ENCODE results near the gene KSR1. TPM values are rescaled to one million over a fixed set of nuclear protein-coding genes. Genes with fewer than 3 reads are reported as not detected.
"Not testable (repeated sequence)": the region's sequence is repeated elsewhere in the genome, so short reads cannot be mapped to it uniquely, and the experiment has no call there.

KSR1 gene
- total and polyA plus RNA-seq, 3 donors from 2014 or later, result 44.8 to 80.7 (median 63.7) TPM

DNA sequence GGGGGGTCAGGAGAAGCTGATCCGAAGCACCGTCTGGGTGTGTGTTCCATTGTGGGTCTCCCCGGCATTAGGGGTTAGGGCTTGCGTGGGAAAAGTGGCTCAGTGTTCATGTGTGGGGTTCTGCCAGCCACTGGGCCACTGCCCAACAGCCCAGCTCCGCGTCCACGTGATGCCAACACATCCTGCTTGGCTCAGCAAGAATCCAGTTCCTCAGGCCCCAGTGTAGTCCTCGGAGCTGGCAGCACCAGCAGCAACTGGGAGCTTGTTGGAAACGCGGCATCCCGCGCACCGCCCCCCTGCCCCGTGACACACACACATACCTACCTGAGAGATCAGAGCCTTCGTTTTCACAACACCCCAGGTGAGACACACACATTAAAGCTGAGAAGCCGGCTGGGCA is 193.7 kb downstream of the KSR1 start:
- H3K36me3 ChIP-seq (ENCODE audit: low read depth, missing control alignments), result no peaks in the 10 kb centered on the region
- no peak overlapping the region for H3K27ac ChIP-seq
- H3K27me3 ChIP-seq, result no peaks in the 10 kb centered on the region
- peak; percentile 20 for DNase-seq
- intact Hi-C loops (cut with DNase I; ENCODE audit: low total_unique reads), result loop anchor here (2.0 kb wide), 1 partner anchor 43 kb away; no protein-coding TSS in a partner anchor
- no peaks in the 10 kb centered on the region for H3K4me1 ChIP-seq
- TF ChIP-seq POLR2A (IDR thresholded peaks at IDR 0.05), result no peak
- TF ChIP-seq, protein P1, sequence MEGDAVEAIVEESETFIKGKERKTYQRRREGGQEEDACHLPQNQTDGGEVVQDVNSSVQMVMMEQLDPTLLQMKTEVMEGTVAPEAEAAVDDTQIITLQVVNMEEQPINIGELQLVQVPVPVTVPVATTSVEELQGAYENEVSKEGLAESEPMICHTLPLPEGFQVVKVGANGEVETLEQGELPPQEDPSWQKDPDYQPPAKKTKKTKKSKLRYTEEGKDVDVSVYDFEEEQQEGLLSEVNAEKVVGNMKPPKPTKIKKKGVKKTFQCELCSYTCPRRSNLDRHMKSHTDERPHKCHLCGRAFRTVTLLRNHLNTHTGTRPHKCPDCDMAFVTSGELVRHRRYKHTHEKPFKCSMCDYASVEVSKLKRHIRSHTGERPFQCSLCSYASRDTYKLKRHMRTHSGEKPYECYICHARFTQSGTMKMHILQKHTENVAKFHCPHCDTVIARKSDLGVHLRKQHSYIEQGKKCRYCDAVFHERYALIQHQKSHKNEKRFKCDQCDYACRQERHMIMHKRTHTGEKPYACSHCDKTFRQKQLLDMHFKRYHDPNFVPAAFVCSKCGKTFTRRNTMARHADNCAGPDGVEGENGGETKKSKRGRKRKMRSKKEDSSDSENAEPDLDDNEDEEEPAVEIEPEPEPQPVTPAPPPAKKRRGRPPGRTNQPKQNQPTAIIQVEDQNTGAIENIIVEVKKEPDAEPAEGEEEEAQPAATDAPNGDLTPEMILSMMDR (IDR thresholded peaks at IDR 0.05), result no peak
- H3K9me3 ChIP-seq, result no peaks in the 10 kb centered on the region
- H3K4me3 ChIP-seq, result no peak overlapping the region
- WGBS, 2 donors, result 85 to 93% methylated on average over 12 to 16 of the region's 16 CpGs

DNA sequence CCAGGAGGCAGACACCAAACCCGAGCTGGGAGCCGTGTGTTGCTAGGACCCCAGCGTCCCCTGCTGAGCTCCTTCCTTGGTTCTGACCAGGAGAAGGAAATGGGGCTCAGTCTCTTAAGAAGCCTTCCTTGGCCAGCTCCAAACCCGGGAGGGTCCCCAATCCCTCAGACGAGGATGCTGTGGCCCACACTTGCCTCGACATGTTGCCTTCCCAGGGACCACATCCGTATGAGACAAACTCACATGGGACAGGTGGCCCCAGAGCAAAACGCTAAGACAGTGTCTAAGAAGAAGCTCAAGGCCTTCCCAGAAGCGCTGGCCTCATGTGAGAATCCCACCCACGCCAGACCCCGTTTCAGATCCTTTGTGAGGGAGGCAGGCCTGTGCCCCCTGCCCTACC is 194.6 kb downstream of the KSR1 start:
- intact Hi-C loops (cut with DNase I; ENCODE audit: low total_unique reads), result loop anchor here (2.0 kb wide), 1 partner anchor 44 kb away; no protein-coding TSS in a partner anchor
- H3K27me3 ChIP-seq, result no peaks in the 10 kb centered on the region
- H3K9me3 ChIP-seq, result no peaks in the 10 kb centered on the region
- H3K4me3 ChIP-seq, result no peak overlapping the region
- DNase-seq, result no peak
- H3K27ac ChIP-seq, result no peak overlapping the region
- TF ChIP-seq, protein P1 (IDR thresholded peaks at IDR 0.05), result no peak
- H3K36me3 ChIP-seq (ENCODE audit: low read depth, missing control alignments), result no peaks in the 10 kb centered on the region
- no peaks in the 10 kb centered on the region for H3K4me1 ChIP-seq
- WGBS, 2 donors, result 82 to 89% methylated on average over 5 to 11 of the region's 11 CpGs

DNA sequence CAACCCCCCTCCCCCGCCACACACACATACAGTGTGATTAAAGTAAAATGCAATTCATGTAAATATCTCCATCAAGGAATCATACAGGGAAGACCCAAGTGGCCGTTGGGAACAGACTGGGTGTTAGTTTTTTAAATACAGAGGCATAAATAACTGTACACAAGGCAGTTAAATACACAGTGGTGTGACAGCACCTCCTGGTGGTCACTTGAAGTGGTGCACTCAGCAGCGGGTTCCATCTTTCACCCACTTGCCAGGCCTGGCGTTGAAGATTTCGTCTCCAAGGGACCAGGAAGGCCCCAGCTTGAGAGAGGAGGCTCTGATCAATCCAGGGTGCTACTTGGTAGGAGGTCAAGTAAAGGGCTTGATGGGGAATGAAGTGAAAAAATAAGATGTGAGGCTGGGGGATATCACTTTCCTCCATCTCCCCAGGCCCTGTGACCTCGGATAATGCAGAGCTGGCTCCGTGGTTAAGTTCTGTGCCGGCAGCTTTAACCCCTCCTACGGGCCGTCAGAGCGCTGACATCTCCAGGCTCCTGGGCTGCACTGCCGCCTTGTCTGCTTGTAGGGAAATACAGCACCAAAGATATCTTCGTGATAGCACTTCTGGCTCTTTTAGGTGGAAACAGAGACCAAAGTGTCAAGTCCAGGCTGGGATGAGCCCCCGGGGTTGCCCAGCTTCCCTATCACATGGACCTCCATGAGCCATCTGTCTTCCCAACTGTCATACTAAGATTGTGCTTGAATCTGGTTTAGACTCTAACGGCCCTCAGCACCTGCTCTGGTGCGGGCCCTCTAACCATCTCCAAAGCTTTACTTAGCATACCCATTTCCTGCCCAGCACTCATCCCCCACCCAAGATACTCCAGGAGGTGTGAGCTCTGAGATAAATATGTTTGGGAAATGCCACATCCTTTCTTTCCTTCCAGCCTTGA is 195.4 kb downstream of the KSR1 start:
- Histone ChIP-seq H3K4me3 (no peak overlapping the region), H3K9me3 (no peaks in the 10 kb centered on the region), H3K36me3 (ENCODE audit: low read depth, missing control alignments) (no peaks in the 10 kb centered on the region), H3K27ac (no peak overlapping the region), H3K27me3 (no peaks in the 10 kb centered on the region), H3K4me1 (no peaks in the 10 kb centered on the region)
- TF ChIP-seq POLR2A (IDR thresholded peaks at IDR 0.05), result no peak
- TF ChIP-seq, protein P1 (IDR thresholded peaks at IDR 0.05), result peak; percentile 90 to 98 (median 97)
- intact Hi-C loops (cut with DNase I; ENCODE audit: low total_unique reads), result loop anchor here (2.0 kb wide), 1 partner anchor 45 kb away; no protein-coding TSS in a partner anchor
- 50 to 57% methylated on average over 12 to 16 of the region's 16 CpGs for WGBS, 2 donors
- peak; percentile 79 for DNase-seq

DNA sequence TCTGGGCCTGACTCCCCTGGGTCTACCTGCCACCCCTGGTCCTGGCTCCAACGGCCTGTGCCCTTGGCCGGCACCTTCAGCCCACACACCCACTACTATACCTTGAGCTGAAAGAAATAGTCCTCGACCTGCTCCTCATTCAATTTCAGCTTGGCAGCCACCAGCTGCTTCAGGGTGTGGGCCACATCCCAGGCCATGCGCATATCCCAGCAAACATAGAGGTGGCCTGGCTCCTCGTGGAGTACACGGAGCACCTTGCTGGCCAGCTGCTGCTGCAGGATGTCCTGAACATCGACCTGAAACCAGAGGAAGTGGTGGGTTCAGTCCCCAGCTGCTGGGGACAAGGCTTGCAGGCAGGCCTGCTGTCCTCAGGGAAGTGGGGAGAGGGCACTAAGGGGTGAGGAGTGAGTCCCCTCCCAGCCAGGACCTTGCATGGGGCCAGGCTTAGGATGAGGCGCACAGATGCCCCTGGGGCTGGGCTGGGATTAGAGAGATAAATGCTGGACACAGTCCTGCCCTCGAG is 197.3 kb downstream of the KSR1 start:
- WGBS, 2 donors, result 80 to 86% methylated on average over 1 to 9 of the region's 9 CpGs
- H3K4me1 ChIP-seq; H3K27me3 ChIP-seq; DNase-seq; H3K9me3 ChIP-seq; H3K36me3 ChIP-seq (ENCODE audit: low read depth, missing control alignments); H3K27ac ChIP-seq; intact Hi-C loops (cut with DNase I; ENCODE audit: low total_unique reads); H3K4me3 ChIP-seq: not testable (repeated sequence)

DNA sequence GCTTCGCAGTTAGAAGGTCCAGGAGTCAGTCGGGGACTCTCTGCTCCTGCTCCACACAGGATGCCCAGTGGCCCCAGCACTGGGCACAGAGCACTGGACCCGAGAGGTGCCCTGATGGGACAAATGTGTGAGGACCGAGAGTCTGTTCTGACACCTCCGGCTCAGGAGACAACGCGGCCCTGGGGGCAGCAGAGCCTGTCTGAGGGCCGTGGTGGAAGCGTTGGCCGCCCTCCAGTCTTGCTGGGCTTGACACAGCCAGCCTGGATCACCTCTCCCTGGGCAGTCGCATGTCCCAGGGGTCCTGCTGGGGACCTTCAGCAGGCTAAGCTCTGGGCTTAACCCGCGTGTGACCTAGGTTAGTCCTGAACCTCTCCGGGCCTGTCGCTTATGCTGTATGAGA is 197.9 kb downstream of the KSR1 start:
- no peak for DNase-seq
- H3K4me3 ChIP-seq, result no peak overlapping the region
- 76% methylated on average over 14 of the region's 15 CpGs; no CpG with 5 or more reads in 1 of the 2 donors for WGBS, 2 donors
- no peaks in the 10 kb centered on the region for H3K36me3 ChIP-seq (ENCODE audit: low read depth, missing control alignments)
- no peaks in the 10 kb centered on the region for H3K9me3 ChIP-seq
- intact Hi-C loops (cut with DNase I; ENCODE audit: low total_unique reads), result no loop called here
- TF ChIP-seq, protein P1 (IDR thresholded peaks at IDR 0.05), result no peak
- no peak for TF ChIP-seq POLR2A (IDR thresholded peaks at IDR 0.05)
- no peaks in the 10 kb centered on the region for H3K4me1 ChIP-seq
- H3K27me3 ChIP-seq, result no peaks in the 10 kb centered on the region
- no peak overlapping the region for H3K27ac ChIP-seq

Data from testis (tissue), 3 donors.